8988T (cell line): ENCODE measurements around the gene TAS1R1.
"Not testable (repeated sequence)": the region's sequence is repeated elsewhere in the genome, so short reads cannot be mapped to it uniquely, and the experiment has no call there.

Experiments
- DNase-seq: peaks from one replicate; pipeline ENCODE4 v3.0.0; 2011

TAS1R1 gene

DNA sequence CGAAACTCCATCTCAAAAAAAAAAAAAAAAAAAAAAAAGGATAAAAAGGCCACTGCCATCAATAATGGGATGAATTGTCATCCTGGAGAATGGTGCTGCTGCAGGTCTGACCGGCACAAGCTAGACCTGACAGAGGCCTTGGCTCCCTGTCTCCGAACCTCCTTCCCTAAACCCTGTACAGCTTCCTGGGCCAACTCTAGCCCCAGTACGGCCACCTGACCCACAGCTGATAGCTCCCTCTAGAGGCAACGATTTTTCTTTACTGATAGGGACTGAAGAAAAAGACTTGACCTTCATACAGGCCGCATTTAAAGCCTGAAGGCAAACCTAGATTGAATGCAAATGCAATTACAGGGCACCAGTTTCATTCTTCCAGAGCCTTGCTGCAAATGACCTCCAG is 31.5 kb upstream of the TAS1R1 start:
- no peak for DNase-seq

DNA sequence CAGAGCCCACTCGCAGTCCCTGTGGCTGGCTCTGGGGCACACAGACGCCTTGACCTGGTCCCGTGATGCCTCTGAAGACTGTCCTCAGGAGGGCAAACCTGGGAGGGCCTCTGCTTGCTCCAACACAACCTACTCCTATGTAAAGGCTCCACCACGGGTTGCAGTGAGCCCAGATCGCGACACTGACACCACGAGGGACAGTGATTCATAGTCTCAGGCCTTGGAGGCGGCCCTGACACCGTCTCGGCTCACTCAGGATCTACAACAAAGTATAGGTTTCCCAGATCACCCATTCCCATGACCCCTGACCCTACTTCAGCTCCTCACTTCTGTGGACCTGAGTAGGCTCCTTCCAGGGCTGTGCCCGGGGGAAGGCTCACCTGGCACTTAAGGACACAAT is 28.8 kb upstream of the TAS1R1 start:
- DNase-seq = no peak

DNA sequence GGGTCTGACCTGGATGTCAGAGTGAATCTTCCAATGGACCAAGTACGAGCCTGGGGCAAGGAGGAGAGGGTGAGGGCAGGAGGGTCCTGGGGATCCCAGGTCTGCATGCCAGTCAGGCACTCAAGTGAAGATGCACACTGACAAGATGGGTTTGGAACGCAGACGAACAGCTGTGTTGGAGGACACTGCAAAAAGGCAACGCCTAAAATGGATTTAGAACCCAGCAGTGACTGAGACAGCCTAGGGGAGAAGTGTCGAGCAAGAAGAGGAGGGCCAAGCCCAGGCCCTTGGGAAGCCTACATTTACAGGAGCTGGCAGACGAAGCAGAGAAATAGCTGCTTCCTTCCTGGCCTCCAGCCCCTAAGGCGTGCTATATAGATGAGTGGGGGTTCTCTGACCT is 26.6 kb upstream of the TAS1R1 start:
- DNase-seq = no peak

GRCh38 chr1:6530504-6531160 is 24.5 kb upstream of the TAS1R1 start:
- DNase-seq = no peak

- no peak for DNase-seq
Observed at GRCh38 chr1:6531996-6532395, 23.1 kb upstream of the TAS1R1 start.

GRCh38 chr1:6534248-6534822 is 20.8 kb upstream of the TAS1R1 start:
- DNase-seq = no peak

DNA sequence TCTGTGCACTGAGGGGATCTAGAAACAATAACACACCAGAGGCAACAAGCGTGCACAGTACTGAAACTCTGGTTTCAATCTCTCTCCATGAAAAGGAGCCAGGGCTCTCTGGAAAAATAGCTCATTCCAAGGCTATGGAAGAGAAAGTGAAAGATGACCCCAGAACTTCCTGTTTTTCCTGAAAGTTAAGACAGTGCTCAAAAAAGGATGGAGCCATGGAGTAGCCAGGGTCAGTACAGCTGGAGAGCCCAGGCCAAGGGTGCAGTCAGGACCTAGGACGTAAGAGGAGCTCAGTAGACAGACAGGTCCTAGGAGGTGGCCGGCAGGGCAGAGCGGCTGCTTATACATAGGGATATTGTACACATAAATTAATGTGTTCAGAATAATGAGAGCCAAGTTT is 19.9 kb upstream of the TAS1R1 start:
- DNase-seq = no peak

DNA sequence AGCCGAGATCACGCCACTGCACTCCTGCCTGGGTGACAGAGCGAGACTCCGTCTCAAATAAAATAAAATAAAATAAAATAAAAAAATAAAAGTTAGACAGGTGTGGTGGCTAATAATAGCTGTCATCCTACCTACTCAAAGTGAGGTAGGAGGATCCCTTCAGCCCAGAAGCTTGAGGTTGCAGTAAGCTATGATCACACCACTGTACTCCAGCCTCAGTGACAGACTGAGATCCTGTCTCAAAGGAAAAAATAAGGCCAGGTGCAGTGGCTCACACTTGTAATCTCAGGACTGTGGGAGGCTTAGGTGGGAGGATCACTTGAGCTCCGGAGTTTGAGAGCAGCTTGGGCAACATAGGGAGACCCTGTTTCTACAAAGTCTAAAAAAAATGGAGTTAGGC is 18.8 kb upstream of the TAS1R1 start:
- no peak for DNase-seq

DNA sequence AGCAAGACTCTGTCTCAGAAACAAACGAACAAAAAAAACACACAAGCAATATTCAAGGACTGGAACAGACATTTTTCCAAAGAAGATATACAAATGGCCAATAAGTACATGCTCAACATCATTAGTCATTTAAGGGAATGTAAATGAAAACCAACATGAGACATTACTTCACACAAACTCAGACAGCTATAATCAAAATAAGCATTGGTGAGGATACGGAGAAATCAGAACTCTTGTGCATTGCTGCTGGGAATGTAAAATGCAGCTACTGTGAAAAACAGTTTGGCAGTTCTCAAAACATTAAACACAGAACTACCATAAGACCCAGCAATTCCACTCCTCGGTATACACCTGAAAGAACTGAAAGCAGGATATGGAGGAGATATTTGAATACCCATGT is 16.2 kb upstream of the TAS1R1 start:
- DNase-seq = no peak

DNA sequence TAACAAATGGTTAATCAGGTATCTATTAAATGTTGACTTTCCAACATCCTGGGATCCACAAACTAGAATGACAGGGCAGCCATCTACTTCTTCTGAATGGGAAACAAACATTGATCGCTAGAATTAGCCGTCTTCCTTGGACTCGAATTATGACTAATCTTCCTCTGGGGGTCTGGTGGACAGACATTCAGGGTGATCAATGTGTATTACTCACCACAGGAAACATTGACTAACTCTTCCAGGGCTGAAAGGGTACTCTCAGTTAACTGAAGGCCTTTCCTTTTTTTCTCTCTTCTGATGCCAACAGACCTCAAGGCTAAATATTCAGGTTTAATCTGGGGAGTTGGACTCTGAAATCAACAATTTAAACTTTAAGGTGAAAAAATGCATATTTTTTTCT is 10.3 kb upstream of the TAS1R1 start:
- DNase-seq = no peak

GRCh38 chr1:6545276-6546112 is 9.6 kb upstream of the TAS1R1 start:
- no peak for DNase-seq

- DNase-seq = no peak
Observed at GRCh38 chr1:6546326-6546725, 8.8 kb upstream of the TAS1R1 start.

DNA sequence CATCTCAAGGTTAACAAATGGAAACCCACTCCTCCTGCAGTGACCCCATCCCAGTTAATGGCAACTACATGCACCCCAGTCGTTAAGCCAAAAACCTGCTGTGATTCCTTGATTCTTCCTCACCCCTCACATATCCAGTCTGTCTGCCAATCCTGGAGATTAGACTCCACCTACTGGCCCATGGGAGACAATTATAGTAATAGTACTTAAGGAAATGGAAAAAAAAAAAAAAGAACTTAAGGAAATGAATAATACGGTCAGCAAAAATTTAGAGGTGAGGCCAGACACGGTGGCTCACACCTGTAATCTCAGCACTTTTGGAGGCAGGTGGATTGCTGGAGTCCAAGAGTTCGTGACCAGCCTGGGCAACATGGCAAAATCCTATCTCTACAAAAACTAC is 7.8 kb upstream of the TAS1R1 start:
- no peak for DNase-seq

DNA sequence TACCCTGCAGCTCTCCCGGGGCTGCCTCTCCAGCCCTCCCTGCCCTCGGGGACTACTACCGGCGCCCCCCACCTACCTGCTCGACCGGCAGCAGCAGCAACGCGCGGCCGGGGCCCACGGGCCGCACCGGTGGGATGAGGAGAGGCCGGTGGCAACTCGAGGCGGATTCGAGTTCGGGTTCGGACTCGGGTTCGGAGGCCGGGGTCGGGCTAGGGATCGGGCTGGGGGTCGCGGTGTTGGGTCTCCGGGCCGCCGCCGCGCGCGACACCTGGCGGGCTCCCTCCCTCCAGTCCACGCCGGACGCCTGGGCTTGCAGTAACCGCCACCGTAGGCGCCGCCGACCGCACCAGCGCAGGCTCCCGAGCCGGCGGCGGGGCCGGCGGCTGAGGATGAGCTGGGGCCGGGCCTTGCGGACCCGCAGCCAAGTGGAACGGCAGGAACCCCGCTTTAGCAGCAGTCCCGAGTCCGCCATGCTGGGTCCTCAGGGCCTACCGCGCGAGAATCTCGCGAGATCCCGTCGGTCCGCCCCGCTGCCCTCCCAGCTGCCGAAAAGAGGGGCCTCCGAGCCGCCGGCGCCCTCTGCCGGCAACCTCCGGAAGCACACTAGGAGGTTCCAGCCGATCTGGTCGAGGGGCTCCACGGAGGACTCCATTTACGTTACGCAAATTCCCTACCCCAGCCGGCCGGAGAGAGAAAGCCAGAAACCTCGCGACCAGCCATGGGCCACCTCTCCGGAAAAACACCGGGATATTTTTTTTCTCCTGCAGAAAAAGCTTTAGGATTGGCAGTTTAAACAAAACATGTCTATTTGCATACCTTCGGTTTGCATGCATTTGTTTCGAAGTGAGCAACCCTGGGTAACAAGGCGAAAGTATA is 838 bp upstream of the TAS1R1 start, which contains the start of gene NOL9:
Gene NOL9, minus strand, starts transcription at position 483 of the 876 bp plus-strand sequence. Its CDS starts 11 bp downstream, at position 472.
- DNase-seq = peak; percentile 82

DNA sequence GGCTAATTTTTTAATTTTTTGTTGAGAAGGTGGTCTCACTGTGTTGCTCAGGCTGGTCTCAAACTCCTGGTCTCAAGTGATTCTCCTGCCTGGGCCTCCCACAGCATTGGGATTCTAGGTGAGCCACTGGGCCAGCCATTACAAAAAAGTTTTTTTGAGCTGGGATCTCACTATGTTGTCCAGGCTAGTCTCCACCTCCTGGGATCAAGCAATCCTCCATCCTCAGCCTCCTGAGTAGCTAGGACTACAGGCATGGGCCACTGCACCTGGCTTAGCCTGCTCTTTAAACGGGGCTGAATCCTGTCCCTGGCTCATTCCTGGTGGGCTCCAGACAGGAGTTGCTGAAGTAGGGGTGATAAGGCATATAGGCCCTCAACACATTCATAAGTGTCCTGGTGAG is 2.5 kb downstream of the TAS1R1 start:
- DNase-seq = no peak

- DNase-seq = not testable (repeated sequence)
Observed at GRCh38 chr1:6559161-6559560, 4.1 kb downstream of the TAS1R1 start.

DNA sequence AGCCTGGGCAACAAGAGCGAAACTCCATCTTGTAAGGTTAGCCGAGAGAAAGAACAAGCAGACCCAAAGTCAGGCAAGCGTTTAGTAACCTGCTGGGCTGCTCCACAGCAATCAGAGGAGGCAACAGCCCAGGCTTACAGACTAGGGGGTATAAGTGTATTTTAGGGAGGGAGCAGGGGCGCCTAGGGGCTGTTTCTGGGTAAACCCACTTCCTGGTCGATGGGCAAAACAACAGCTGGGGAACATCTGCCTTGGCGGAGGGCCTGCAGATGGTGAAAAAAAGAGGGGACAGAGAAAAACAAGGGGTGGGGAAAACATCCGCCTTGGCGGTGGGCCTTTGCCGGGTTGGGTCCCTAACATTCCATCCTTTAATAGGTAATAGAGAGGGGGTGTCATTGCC is 5.2 kb downstream of the TAS1R1 start:
- DNase-seq = no peak

DNA sequence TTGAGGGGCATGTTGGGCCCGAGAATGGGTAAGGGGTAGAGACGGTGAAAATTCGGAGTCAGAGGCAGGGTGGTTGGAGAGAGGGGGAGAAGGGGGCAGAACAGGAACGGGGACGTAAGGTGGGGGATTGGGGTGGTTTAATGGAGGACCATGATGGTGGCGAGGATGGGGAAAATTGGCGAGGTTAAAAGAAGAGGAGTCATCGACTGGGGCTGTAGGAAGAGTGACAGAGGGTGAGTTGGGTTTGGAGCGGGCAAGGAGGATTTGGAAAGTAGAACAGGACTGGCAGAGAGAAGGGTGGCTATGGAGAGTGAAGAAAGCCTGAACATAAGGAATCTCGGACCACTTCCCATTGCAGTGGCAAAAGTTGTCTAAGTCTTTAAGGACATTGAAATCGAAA is 13.9 kb downstream of the TAS1R1 start:
- no peak for DNase-seq

DNA sequence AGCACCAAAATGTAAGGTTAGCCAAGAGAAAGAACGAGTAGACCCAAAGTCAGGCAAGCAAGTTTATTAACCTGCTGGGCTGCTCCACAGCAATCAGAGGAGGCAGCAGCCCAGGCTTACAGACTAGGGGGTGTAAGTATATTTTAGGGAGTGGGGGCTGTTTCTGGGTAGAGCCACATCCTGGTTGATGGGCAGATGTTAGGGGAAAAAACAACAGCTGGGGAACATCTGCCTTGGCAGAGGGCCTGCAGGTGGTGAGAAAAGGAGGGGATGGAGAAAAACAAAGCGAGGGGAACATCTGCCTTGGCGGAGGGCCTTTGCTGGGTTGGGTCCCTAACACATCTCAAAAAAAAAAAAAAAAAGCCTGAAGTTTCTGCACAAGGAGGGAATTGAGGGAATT is 15.0 kb downstream of the TAS1R1 start:
- DNase-seq = no peak

GRCh38 chr1:6570987-6571386 is 15.9 kb downstream of the TAS1R1 start:
- no peak for DNase-seq

DNA sequence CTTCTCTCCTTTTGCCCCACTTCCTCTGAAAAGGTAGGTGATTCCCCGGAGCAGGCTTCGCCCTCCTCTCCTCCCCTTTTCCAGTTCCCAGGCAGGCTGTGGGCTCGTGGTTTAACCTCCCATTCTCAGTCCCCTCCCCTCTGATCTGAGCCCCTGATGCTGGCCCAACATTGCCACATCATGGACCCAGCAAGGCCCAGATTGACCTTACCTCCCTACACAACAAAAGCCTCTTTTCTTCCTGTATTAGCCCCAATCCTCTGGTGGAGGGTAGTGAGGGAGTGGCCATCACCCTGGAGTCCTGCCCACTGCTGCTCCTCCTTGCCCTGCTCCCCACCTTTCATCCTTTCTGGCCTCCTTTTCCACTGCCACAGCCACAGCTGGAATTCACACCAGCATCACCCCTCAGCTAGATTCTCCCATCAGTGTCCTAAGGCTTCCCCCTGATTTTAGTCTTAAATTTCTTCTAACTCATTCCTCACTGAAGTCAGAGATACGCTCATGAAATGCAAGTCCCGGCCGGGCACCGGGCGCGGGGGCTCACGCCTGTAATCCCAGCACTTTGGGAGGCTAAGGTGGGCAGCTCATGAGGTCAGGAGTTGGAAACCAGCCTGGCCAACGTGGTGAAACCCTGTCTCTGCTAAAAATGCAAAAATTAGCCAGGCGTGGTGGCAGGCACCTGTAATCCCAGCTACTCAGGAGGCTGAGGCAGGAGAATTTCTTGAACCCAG is 17.7 kb downstream of the TAS1R1 start:
- no peak for DNase-seq

GRCh38 chr1:6574025-6574620 is 19.0 kb downstream of the TAS1R1 start:
- peak; percentile 1 for DNase-seq
